Mesodermal cell (in vitro differentiated cells): ENCODE measurements around the gene CLEC2D.
"Not testable (repeated sequence)": the region's sequence is repeated elsewhere in the genome, so short reads cannot be mapped to it uniquely, and the experiment has no call there.

Experiments
- H3K27ac ChIP-seq: 2 replicates; pipeline ENCODE4 v1.7.0; 2013; ENCODE audit warnings: mild to moderate bottlenecking, low read depth, low read length, moderate library complexity; ENCODE audit not compliant: severe bottlenecking
- H3K36me3 ChIP-seq: 2 replicates; pipeline ENCODE4 v1.7.1; 2013; ENCODE audit warnings: mild to moderate bottlenecking, low read length, moderate library complexity; ENCODE audit not compliant: control insufficient read depth, insufficient read depth
- H3K4me1 ChIP-seq: one replicate; pipeline ENCODE4 v1.7.1; 2013; ENCODE audit warnings: mild to moderate bottlenecking, low read length; ENCODE audit not compliant: insufficient read depth, control insufficient read depth, poor library complexity, severe bottlenecking
- H3K4me3 ChIP-seq: 2 replicates; pipeline ENCODE4 v1.7.0; 2013; ENCODE audit warnings: low read length, control low read depth, mild to moderate bottlenecking; ENCODE audit not compliant: insufficient read depth, poor library complexity, severe bottlenecking; ENCODE audit errors: extremely low read depth
- H3K9me3 ChIP-seq: 2 replicates; pipeline ENCODE4 v1.7.1; 2013; ENCODE audit warnings: mild to moderate bottlenecking, low read length, moderate library complexity; ENCODE audit not compliant: control insufficient read depth
- WGBS, 2 experiments: methylation state at CpG; one replicate each; pipeline ENCODE4 v1.1.5; 2013; ENCODE audit warnings: missing lambda C conversion rate in 2 of 2; ENCODE audit not compliant: insufficient coverage in 2 of 2; 5-methylcytosine and 5-hydroxymethylcytosine counted together

Gene CLEC2D

DNA sequence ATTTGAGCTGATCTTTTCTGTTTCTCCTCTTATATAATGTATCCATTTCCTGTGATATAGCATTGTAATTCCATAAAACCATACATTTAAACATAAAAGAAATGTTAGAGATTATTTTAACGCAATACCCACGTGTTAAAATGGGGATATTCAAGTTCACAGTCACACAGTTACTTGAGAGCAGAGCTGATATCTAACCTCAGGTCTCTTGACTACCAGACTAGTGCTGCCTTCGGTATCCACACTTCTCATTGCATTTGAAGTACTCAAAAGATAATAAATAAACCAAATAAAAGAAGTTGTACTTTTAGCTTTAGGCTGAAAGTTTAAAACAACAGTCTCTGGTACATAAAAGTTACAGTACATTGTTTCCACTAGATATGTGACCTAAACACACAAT, 60.5 kb downstream of the CLEC2D start:
- H3K36me3 ChIP-seq, result no peaks in the 10 kb centered on the region
- 100% methylated on average over 1 of the region's 3 CpGs; no CpG with 5 or more reads in 1 of the 2 experiments for WGBS, 2 experiments
- H3K9me3 ChIP-seq, result no peaks in the 10 kb centered on the region
- H3K27ac ChIP-seq, result no peak overlapping the region
- no peaks in the 10 kb centered on the region for H3K4me1 ChIP-seq
- no peak overlapping the region for H3K4me3 ChIP-seq

DNA sequence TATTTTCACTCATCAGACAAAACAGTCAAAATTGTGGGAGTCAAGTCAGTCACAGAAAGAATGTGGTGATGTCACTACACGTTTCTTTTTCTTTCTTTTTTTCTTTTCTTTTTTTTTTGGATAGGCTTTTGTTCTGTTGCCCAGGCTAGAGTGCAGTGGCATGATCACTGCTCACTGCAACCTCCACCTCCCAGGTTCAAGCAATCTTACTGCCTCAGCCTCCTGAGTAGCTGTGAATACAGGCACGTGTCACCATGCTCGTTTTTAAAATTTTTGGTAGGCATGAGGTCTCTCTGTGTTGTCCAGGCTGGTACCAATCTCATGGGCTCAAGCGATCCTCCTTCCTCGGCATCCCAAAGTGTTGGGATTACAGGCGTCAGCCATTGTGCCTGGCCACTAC, 61.1 kb downstream of the CLEC2D start:
- no peak overlapping the region for H3K27ac ChIP-seq
- no peaks in the 10 kb centered on the region for H3K4me1 ChIP-seq
- H3K9me3 ChIP-seq, result no peaks in the 10 kb centered on the region
- no peaks in the 10 kb centered on the region for H3K36me3 ChIP-seq
- H3K4me3 ChIP-seq, result no peak overlapping the region
- WGBS, 2 experiments, result 62 to 83% methylated on average over 3 to 4 of the region's 6 CpGs

DNA sequence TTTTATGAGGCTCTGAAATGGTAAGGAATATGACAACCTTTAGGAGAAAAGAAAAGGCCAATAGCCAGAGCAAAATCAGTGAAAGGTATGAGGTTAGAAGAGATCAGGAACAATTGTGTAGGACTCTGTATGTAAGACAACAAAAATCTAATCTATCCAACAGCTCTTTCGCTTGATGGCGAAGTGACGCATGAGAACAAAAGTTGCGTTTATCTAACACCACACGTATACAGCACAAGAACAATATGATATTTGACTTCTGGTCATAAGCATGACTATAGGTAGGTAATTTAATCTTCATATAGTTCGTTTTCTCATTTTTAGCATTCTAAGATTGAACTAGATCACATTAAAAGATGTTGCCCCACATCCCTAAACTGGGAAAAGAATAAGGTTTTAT, 61.9 kb downstream of the CLEC2D start:
- H3K9me3 ChIP-seq, result no peaks in the 10 kb centered on the region
- WGBS, 2 experiments, result 100% methylated on average over 1 of the region's 6 CpGs; no CpG with 5 or more reads in 1 of the 2 experiments
- no peaks in the 10 kb centered on the region for H3K4me1 ChIP-seq
- H3K27ac ChIP-seq, result no peak overlapping the region
- H3K4me3 ChIP-seq, result no peak overlapping the region
- no peaks in the 10 kb centered on the region for H3K36me3 ChIP-seq

DNA sequence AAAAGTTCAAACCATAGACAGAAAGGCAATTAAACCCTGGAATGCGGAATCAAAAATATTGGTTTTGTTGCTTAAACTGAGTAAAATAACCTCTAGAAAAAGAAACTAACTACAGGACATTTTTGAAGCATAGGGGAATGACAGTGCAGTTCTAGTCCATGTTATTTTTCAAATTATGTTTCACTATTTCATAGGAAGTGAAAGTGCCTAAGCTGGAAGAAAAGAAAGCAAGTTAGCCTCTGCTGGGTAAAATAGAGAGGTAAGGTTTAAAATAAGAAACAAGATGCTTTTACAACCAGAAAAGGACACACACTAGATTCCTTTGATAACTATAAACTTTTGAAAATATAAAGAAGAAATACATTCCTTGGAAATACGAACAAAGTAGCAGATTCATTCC, 62.3 kb downstream of the CLEC2D start:
- Histone ChIP-seq H3K9me3 (no peaks in the 10 kb centered on the region), H3K36me3 (no peaks in the 10 kb centered on the region), H3K4me1 (no peaks in the 10 kb centered on the region), H3K4me3 (no peak overlapping the region), H3K27ac (no peak overlapping the region)
- no CpG with 5 or more reads among the region's 2 CpGs for WGBS, 2 experiments

DNA sequence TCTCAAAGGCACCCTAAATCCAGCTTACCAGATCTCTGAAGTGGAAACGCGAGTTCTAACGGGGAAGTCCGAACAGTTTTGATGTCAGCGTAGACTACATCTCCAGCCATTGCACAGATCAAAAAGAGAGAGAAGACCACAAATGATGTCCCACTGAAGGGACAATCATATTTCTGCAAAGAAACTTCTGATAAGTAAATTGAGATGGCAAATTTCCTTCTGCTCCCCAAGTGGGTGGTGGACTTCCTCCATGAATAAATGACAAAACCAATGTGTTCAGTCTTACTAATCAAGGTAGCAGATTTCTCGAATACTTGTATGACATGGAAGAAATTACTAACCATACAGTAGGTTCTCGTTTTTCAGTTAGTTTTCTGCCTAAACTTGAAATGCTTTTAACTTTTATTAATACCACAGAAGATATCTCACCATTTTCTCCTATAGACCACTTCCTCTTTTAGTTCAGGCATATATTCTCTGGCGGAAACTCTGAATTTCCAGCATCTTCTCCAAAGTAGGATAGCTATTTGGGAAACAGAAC, 63.5 kb downstream of the CLEC2D start, which contains the start of gene CLECL1:
Gene CLECL1, minus strand, starts transcription at position 177 of the 541 bp plus-strand sequence.
- no peak within 1 kb of the TSS for H3K27ac ChIP-seq
- H3K36me3 ChIP-seq, result no peaks in the 10 kb centered on the region
- no peak within 1 kb of the TSS for H3K4me3 ChIP-seq
- WGBS, 2 experiments, result 93 to 100% methylated on average over 3 of the region's 8 CpGs
- no peaks in the 10 kb centered on the region for H3K4me1 ChIP-seq
- H3K9me3 ChIP-seq, result no peaks in the 10 kb centered on the region

DNA sequence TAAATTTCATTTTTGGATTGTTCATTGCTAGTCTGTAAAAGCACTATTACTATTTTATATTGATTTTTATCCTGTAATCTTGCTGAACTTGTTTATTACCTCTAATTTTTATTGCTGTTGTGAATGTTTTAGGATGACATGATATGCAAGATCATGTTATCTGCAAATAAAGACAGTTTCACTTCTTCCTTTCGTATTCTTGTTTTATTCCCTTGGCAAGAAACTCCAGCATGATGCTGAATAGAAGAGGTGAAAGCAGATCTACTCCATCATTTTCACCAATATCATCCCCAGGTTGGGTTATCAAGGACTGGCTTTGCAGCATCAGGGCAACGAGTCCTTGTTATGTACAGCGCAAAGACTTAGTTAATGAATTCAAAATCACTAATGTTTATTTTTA, 66.1 kb downstream of the CLEC2D start:
- Histone ChIP-seq H3K27ac (no peak overlapping the region), H3K9me3 (no peaks in the 10 kb centered on the region), H3K4me3 (no peak overlapping the region), H3K4me1 (no peaks in the 10 kb centered on the region), H3K36me3 (no peaks in the 10 kb centered on the region)
- WGBS, 2 experiments, result 100% methylated on average over 1 of the region's 3 CpGs

DNA sequence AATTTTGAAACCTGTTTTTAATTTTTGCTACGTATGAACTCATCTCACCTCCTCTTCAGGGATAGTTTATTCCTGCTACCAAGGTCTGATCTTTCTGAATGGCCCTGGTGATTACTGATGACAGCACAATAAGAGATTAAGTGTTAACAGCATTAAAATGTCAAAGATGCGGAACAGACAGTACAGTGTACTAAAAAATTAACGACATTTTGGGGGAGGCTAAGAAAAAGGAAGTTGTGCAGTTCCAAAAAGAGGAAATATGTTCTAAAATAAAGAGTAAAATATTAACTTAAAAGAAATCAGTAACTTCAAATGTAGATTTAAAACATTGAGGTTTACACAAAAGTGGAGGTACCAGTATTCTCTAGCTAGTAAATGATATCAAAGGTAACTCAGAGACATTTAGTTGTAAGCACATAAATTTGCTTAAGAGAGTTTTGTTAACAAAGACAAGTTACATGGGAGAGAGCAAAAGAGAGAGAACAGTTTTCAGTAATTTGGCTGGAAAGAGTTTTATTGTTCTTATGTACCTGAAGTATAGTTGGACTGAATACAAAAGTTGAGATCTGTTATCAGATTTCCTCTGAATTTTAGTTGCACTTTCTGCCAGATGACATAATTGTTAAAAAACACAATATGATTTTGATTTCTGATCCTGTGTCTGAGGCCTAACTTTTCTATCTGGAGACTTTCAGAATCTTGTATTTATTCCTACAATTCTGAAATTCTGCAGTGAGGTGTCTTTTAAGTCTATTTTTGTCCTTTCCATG, 67.6 kb downstream of the CLEC2D start:
- no peaks in the 10 kb centered on the region for H3K36me3 ChIP-seq
- H3K27ac ChIP-seq, result no peak overlapping the region
- no peak overlapping the region for H3K4me3 ChIP-seq
- no peaks in the 10 kb centered on the region for H3K9me3 ChIP-seq
- WGBS, 2 experiments, result 83% methylated on average over 1 of the region's 3 CpGs; no CpG with 5 or more reads in 1 of the 2 experiments
- H3K4me1 ChIP-seq, result no peaks in the 10 kb centered on the region

DNA sequence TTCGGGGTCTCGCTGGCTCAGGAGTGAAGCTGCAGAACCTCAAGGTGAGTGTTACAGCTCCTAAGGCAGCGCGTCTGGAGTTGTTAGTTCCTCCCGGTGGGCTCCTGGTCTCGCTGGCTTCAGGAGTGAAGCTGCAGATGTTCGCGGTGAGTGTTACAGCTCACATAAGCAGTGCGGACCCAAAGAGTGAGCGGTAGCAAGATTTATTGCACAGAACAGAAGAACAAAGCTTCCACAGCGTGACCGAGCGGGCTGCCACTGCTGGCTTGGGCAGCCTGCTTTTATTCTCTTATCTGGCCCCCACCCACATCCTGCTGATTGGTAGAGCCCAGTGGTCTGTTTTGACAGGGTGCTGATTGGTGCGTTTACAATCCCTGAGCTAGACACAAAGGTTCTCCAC, 69.4 kb downstream of the CLEC2D start:
- H3K36me3 ChIP-seq, H3K9me3 ChIP-seq, H3K4me3 ChIP-seq, H3K27ac ChIP-seq, H3K4me1 ChIP-seq: not testable (repeated sequence)
- WGBS, 2 experiments, result 85 to 89% methylated on average over 10 to 13 of the region's 14 CpGs

DNA sequence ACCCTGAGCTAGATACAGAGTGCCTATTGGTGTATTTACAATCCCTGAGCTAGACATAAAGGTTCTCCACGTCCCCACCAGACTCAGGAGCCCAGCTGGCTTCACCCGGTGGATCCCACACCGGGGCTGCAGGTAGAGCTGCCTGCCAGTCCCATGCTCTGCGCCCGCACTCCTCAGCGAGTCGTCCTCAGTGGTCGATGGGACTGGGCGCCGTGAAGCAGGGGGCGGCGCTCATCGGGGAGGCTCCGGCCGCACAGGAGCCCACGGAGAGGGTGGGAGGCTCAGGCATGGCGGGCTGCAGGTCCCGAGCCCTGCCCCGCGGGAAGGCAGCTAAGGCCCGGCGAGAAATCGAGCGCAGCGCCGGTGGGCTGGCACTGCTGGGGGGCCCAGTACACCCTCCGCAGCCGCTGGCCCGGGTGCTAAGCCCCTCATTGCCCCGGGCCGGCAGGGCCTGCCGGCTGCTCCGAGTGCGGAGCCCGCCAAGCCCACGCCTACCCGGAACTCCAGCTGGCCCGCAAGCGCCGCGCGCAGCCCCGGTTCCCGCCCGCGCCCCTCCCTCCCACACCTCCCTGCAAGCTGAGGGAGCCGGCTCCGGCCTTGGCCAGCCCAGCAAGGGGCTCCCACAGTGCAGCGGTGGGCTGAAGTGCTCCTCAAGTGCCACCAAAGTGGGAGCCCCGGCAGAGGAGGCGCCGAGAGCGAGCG, 70.0 kb downstream of the CLEC2D start:
- not testable (repeated sequence) for H3K36me3 ChIP-seq, H3K27ac ChIP-seq, H3K9me3 ChIP-seq, H3K4me1 ChIP-seq, H3K4me3 ChIP-seq
- 97 to 98% methylated on average over 19 to 40 of the region's 54 CpGs for WGBS, 2 experiments

DNA sequence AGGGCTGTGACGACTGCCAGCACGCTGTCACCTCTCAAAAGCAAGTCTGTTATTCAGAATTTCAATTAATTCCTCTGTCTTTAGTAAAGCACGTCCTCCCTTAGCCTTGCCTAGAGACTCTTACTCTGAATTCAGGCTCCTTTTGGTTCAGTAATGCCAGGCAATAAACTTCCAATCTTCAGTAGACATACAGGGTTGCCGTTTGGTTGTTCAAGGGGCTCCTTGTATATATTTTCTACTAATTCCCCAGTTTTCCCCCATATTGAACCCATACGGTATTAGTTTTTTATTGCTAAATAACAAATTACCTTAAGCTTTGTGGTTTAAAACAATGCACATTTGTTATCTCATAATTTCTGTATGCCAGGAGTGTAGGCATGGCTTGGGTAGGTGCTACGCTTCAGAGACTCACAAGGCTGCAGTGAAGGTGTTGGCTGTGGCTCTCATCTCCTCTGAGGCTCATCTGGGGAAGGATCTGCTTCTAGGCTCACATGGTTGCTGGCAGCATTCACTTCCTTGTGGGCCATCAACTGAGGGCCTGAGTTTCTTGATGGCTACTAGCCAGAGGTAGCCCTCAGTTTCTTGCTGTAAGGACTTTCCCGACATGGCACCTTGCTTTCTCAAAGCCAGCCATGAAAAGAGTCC, 70.7 kb downstream of the CLEC2D start:
- H3K36me3 ChIP-seq, result no peaks in the 10 kb centered on the region
- H3K27ac ChIP-seq, result no peak overlapping the region
- WGBS, 2 experiments, result 93 to 96% methylated on average over 4 to 5 of the region's 7 CpGs
- H3K4me3 ChIP-seq, result no peak overlapping the region
- H3K9me3 ChIP-seq, result no peaks in the 10 kb centered on the region
- no peaks in the 10 kb centered on the region for H3K4me1 ChIP-seq
